SK-N-SH treated with all-trans-retinoic acid at 6 μM for 48 hours (cell line): ENCODE data around the gene OS9.

Source experiments
- BACH2 ChIP-seq: fragments of 250-450 bp; sonication (Bioruptor Pico); IDR thresholded peaks from 2 replicates; pipeline ENCODE4 v1.9.0; 2021; ENCODE audit warnings: mild to moderate bottlenecking, borderline replicate concordance
- OSR1 ChIP-seq: fragments of 250-450 bp; sonication (Bioruptor Pico); IDR thresholded peaks from 2 replicates; pipeline ENCODE4 v1.8.0; 2022; ENCODE audit warnings: moderate library complexity, mild to moderate bottlenecking, inconsistent platforms
- PPARA ChIP-seq: fragments of 250-450 bp; sonication (Bioruptor Pico); IDR thresholded peaks from 2 replicates; pipeline ENCODE4 v1.5.0; 2020; ENCODE audit warnings: mild to moderate bottlenecking, borderline replicate concordance
- RARB ChIP-seq: fragments of 250-450 bp; sonication (Bioruptor Pico); IDR thresholded peaks from 2 replicates; pipeline ENCODE4 v1.8.0; 2021; ENCODE audit warnings: mild to moderate bottlenecking, moderate library complexity
- SNAI2 ChIP-seq: fragments of 250-450 bp; sonication (Bioruptor Pico); IDR thresholded peaks from 2 replicates; pipeline ENCODE4 v1.5.0; 2020; ENCODE audit warnings: mild to moderate bottlenecking, moderate library complexity
- ZFP3 ChIP-seq: fragments of 250-450 bp; sonication (Bioruptor Pico); IDR thresholded peaks from 2 replicates; pipeline ENCODE4 v1.5.0; 2020; ENCODE audit warnings: mild to moderate bottlenecking, moderate library complexity
- ZFP30 ChIP-seq: fragments of 450-650 bp; formaldehyde crosslinking; IDR thresholded peaks from 2 replicates; pipeline ENCODE4 v1.5.0; 2022; ENCODE audit warnings: mild to moderate bottlenecking, moderate library complexity
- ZNF70 ChIP-seq: fragments of 450-650 bp; formaldehyde crosslinking; IDR thresholded peaks from 2 replicates; pipeline ENCODE4 v1.5.0; 2020; ENCODE audit warnings: mild to moderate bottlenecking, moderate library complexity
- ZNF8 ChIP-seq: fragments of 450-650 bp; formaldehyde crosslinking; IDR thresholded peaks from 2 replicates; pipeline ENCODE4 v1.5.0; 2020; ENCODE audit warnings: mild to moderate bottlenecking, moderate library complexity
- TF ChIP-seq, protein P1 (sequence below): fragments of 250-450 bp; sonication (Bioruptor Pico); IDR thresholded peaks from 2 replicates; pipeline ENCODE4 v1.8.0; 2021; ENCODE audit warnings: low read depth, mild to moderate bottlenecking, moderate library complexity, borderline replicate concordance
- TF ChIP-seq, protein P2 (sequence below): fragments of 250-450 bp; sonication (Bioruptor Pico); IDR thresholded peaks from 2 replicates; pipeline ENCODE4 v1.8.0; 2020; ENCODE audit warnings: mild to moderate bottlenecking, moderate library complexity, borderline replicate concordance
- TF ChIP-seq, protein P3 (sequence below): fragments of 250-450 bp; sonication (Bioruptor Pico); IDR thresholded peaks from 2 replicates; pipeline ENCODE4 v1.5.1; 2020; ENCODE audit warnings: low read depth, mild to moderate bottlenecking, moderate library complexity
- TF ChIP-seq, protein P4 (sequence below): fragments of 250-450 bp; sonication (Bioruptor Pico); IDR thresholded peaks from 2 replicates; pipeline ENCODE4 v1.5.0; 2020; ENCODE audit warnings: mild to moderate bottlenecking, moderate library complexity

DNA sequence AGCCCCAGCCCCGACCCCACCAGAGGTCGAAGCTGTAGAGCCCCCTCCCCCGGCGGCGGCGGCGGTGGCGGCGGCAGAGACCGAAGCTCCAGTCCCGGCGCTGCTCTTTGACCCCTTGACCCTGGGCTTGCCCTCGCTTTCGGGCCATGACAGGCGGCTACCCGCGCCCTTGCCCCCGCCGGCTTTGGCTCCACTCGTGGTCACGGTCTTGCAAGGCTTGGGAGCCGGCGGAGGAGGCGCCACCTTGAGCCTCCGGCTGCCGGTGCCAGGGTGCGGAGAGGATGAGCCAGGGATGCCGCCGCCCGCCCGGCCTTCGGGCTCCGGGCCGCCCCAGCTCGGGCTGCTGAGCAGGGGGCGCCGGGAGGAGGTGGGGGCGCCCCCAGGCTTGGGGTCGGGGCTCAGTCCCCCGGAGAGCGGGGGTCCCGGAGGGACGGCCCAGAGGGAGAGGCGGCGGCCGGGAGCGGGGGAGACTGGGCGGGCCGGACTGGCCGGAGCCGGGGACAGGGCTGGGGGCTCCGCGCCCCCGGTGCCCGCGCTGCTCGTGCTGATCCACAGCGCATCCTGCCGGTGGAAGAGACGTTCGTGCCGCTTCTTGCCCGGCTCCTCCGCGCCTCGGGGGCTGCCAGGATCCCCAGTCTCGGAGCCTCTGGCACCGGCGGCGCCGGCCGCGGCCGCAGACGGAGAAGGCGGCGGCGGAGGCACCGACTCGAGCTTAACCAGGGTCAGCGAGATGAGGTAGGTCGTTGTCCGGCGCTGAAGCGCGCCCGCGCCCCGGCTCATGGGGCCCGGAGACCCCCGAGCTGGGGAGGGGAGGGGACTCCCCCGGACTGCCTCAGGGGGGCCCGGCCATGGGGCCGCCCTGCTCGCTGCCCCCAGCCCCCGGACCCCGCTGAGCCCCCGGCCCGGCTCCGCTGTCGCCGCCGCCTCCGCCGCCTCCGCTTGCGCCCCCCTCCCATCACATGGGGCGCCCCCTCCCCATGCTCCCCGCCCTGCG lies 43.8 kb downstream of the OS9 start:
- TF ChIP-seq, protein P1, sequence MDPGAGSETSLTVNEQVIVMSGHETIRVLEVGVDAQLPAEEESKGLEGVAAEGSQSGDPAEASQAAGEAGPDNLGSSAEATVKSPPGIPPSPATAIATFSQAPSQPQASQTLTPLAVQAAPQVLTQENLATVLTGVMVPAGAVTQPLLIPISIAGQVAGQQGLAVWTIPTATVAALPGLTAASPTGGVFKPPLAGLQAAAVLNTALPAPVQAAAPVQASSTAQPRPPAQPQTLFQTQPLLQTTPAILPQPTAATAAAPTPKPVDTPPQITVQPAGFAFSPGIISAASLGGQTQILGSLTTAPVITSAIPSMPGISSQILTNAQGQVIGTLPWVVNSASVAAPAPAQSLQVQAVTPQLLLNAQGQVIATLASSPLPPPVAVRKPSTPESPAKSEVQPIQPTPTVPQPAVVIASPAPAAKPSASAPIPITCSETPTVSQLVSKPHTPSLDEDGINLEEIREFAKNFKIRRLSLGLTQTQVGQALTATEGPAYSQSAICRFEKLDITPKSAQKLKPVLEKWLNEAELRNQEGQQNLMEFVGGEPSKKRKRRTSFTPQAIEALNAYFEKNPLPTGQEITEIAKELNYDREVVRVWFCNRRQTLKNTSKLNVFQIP (CRISPR knock-in tag), result no peak
- TF ChIP-seq, protein P2, sequence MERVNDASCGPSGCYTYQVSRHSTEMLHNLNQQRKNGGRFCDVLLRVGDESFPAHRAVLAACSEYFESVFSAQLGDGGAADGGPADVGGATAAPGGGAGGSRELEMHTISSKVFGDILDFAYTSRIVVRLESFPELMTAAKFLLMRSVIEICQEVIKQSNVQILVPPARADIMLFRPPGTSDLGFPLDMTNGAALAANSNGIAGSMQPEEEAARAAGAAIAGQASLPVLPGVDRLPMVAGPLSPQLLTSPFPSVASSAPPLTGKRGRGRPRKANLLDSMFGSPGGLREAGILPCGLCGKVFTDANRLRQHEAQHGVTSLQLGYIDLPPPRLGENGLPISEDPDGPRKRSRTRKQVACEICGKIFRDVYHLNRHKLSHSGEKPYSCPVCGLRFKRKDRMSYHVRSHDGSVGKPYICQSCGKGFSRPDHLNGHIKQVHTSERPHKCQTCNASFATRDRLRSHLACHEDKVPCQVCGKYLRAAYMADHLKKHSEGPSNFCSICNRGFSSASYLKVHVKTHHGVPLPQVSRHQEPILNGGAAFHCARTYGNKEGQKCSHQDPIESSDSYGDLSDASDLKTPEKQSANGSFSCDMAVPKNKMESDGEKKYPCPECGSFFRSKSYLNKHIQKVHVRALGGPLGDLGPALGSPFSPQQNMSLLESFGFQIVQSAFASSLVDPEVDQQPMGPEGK (CRISPR knock-in tag), result no peak
- TF ChIP-seq ZFP3 (CRISPR knock-in tag), result no peak
- no peak for TF ChIP-seq SNAI2
- TF ChIP-seq ZNF70, result no peak
- TF ChIP-seq OSR1 (CRISPR knock-in tag), result no peak
- TF ChIP-seq ZFP30 (CRISPR knock-in tag), result no peak
- no peak for TF ChIP-seq RARB (CRISPR knock-in tag)
- TF ChIP-seq PPARA (CRISPR knock-in tag), result no peak
- no peak for TF ChIP-seq ZNF8 (CRISPR knock-in tag)
- TF ChIP-seq, protein P3, sequence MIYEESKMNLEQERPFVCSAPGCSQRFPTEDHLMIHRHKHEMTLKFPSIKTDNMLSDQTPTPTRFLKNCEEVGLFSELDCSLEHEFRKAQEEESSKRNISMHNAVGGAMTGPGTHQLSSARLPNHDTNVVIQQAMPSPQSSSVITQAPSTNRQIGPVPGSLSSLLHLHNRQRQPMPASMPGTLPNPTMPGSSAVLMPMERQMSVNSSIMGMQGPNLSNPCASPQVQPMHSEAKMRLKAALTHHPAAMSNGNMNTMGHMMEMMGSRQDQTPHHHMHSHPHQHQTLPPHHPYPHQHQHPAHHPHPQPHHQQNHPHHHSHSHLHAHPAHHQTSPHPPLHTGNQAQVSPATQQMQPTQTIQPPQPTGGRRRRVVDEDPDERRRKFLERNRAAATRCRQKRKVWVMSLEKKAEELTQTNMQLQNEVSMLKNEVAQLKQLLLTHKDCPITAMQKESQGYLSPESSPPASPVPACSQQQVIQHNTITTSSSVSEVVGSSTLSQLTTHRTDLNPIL (CRISPR knock-in tag), result no peak
- TF ChIP-seq BACH2 (CRISPR knock-in tag), result no peak
- TF ChIP-seq, protein P4, sequence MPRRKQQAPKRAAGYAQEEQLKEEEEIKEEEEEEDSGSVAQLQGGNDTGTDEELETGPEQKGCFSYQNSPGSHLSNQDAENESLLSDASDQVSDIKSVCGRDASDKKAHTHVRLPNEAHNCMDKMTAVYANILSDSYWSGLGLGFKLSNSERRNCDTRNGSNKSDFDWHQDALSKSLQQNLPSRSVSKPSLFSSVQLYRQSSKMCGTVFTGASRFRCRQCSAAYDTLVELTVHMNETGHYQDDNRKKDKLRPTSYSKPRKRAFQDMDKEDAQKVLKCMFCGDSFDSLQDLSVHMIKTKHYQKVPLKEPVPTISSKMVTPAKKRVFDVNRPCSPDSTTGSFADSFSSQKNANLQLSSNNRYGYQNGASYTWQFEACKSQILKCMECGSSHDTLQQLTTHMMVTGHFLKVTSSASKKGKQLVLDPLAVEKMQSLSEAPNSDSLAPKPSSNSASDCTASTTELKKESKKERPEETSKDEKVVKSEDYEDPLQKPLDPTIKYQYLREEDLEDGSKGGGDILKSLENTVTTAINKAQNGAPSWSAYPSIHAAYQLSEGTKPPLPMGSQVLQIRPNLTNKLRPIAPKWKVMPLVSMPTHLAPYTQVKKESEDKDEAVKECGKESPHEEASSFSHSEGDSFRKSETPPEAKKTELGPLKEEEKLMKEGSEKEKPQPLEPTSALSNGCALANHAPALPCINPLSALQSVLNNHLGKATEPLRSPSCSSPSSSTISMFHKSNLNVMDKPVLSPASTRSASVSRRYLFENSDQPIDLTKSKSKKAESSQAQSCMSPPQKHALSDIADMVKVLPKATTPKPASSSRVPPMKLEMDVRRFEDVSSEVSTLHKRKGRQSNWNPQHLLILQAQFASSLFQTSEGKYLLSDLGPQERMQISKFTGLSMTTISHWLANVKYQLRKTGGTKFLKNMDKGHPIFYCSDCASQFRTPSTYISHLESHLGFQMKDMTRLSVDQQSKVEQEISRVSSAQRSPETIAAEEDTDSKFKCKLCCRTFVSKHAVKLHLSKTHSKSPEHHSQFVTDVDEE (CRISPR knock-in tag), result no peak
